EL (cell line): Measurements from ENCODE around the gene RCAN2.

ENCODE experiments used
- DNase-seq: peaks from one replicate; pipeline ENCODE4 v3.0.0-alpha.2; 2016

RCAN2 gene

GRCh38 chr6:46207174-46207573 is 284.1 kb downstream of the RCAN2 start:
- DNase-seq = no peak

GRCh38 chr6:46204880-46205650 is 286.2 kb downstream of the RCAN2 start:
- no peak for DNase-seq

GRCh38 chr6:46203391-46204177 is 287.7 kb downstream of the RCAN2 start:
- DNase-seq = no peak

GRCh38 chr6:46201702-46202101 is 289.5 kb downstream of the RCAN2 start:
- no peak for DNase-seq

GRCh38 chr6:46199387-46199786 is 291.9 kb downstream of the RCAN2 start:
- DNase-seq = no peak

GRCh38 chr6:46191961-46192360 is 299.3 kb downstream of the RCAN2 start:
- peak; percentile 41 for DNase-seq

- no peak for DNase-seq
Measured at GRCh38 chr6:46190889-46191288, 300.4 kb downstream of the RCAN2 start.

- no peak for DNase-seq
Measured at GRCh38 chr6:46189726-46190125, 301.5 kb downstream of the RCAN2 start.

- DNase-seq = no peak
Measured at GRCh38 chr6:46186583-46186982, 304.7 kb downstream of the RCAN2 start.

GRCh38 chr6:46184114-46184513 is 307.1 kb downstream of the RCAN2 start:
- peak; percentile 83 for DNase-seq

- DNase-seq = no peak
Measured at GRCh38 chr6:46175976-46176375, 315.3 kb downstream of the RCAN2 start.

- DNase-seq = no peak
Measured at GRCh38 chr6:46175446-46175845, 315.8 kb downstream of the RCAN2 start.

- no peak for DNase-seq
Measured at GRCh38 chr6:46174904-46175303, 316.3 kb downstream of the RCAN2 start.

- DNase-seq = no peak
Measured at GRCh38 chr6:46172176-46172575, 319.1 kb downstream of the RCAN2 start.
